NCI-H345 (cell line): ENCODE measurements around the gene C14orf39.
"Not testable (repeated sequence)": the region's sequence is repeated elsewhere in the genome, so short reads cannot be mapped to it uniquely, and the experiment has no call there.

Experiments used
- DNase-seq: peaks from one replicate; lab custom pipeline; 2025; lab: John Stamatoyannopoulos, UW

The C14orf39 gene

GRCh38 chr14:60495946-60496345 is 10.1 kb upstream of the C14orf39 start:
- DNase-seq = no peak

- no peak for DNase-seq
Measured at GRCh38 chr14:60490270-60490669, 4.4 kb upstream of the C14orf39 start.

GRCh38 chr14:60488175-60488574 is 2.3 kb upstream of the C14orf39 start:
- no peak for DNase-seq

- no peak for DNase-seq
Measured at GRCh38 chr14:60487211-60487610, 1.3 kb upstream of the C14orf39 start.

- no peak for DNase-seq
Measured at GRCh38 chr14:60485057-60485597, 736 bp downstream of the C14orf39 start.

- DNase-seq = peak; percentile 5
Measured at GRCh38 chr14:60482743-60483142, 3.1 kb downstream of the C14orf39 start.

- not testable (repeated sequence) for DNase-seq
Measured at GRCh38 chr14:60480248-60480647, 5.6 kb downstream of the C14orf39 start.

GRCh38 chr14:60455875-60456274 is 30.0 kb downstream of the C14orf39 start:
- DNase-seq = no peak

- no peak for DNase-seq
Measured at GRCh38 chr14:60430276-60430675, 55.6 kb downstream of the C14orf39 start.

- DNase-seq = no peak
Measured at GRCh38 chr14:60420050-60420449, 65.8 kb downstream of the C14orf39 start.

- DNase-seq = not testable (repeated sequence)
Measured at GRCh38 chr14:60397550-60397949, 88.3 kb downstream of the C14orf39 start.

GRCh38 chr14:60396718-60397343 is 89.0 kb downstream of the C14orf39 start:
- no peak for DNase-seq
